HG02970 (cell line): ENCODE measurements around the gene VWA8.
"Not testable (repeated sequence)": the region's sequence is repeated elsewhere in the genome, so short reads cannot be mapped to it uniquely, and the experiment has no call there.

Experiments
- ATAC-seq: cut with Tn5 transposase; IDR thresholded peaks from one replicate; pipeline ENCODE4 v1.9.1; 2021; ENCODE audit warnings: mild to moderate bottlenecking, moderate library complexity, moderate number of reproducible peaks; ENCODE audit not compliant: unreplicated experiment, low FRiP score

The VWA8 gene

DNA sequence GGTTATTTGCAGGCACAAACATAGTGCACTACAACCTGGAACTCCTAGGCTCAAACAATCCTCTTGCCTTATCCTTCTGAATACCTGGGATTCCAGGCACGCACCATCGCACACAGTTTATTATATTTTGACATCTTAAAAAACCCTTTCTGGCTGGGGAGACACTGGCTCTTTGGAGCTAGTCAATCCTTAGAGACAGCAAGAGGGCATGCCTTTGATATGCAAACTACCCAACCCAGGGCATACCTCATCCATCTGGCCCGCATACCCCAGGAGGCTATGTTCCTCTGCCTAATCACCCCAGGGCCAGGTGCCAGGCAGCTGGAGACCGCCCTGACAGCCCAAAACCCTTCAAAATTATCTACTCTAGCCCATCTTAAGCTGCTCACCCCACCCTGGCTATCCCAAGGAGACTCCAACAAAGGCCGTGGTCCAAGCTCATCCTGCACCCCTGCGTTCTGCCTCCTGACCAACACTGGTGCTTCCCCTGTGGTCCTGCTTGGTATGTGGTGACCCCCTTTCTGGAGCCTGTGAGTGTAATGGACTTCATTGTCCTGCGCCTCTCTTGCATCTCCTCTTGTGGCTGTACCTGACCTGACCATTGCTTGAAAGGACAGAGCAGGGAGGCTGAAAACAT lies 417.1 kb downstream of the VWA8 start:
- ATAC-seq: no peak

GRCh38 chr13:41542799-41543198 lies 418.1 kb downstream of the VWA8 start:
- ATAC-seq: not testable (repeated sequence)

- ATAC-seq: no peak
These were observed 418.6 kb downstream of the VWA8 start for GRCh38 chr13:41542281-41542680.

DNA sequence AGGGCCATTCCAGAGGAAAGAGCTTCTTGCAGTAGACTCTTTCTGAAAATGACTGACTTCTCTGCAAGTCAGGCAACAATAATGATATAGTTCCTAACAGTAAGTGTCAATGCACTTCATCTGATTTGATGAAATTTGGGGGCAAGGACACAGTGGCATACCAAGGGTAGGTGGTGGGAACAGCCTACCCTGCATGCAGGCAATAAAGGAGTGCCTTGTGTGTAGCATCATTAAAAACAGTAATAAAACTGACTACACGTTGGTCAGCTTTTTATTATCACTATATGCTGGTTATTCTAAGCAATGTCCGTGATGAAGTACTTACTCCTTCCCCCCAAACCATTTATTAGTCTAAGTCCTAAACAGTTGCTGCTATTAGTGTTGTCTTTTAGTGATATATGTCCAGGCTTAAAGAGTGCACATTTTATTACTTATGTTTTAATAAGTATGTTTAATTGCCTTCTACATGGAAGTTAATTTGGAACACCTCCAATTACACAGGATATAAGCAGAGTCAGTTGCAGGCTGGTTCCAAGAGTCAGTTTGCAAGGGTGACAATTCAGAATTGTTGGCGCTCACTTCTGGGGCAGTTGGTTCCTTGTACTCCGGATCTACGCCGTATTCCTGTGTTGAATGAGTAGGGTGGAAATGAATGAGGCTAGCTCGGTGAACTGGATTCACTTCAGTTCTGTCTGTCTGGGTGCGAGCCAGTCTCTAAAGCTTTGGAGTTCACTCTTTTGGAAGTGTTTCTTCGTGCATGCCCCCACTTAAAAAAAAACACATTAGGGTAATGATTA lies 419.6 kb downstream of the VWA8 start:
- no peak for ATAC-seq

DNA sequence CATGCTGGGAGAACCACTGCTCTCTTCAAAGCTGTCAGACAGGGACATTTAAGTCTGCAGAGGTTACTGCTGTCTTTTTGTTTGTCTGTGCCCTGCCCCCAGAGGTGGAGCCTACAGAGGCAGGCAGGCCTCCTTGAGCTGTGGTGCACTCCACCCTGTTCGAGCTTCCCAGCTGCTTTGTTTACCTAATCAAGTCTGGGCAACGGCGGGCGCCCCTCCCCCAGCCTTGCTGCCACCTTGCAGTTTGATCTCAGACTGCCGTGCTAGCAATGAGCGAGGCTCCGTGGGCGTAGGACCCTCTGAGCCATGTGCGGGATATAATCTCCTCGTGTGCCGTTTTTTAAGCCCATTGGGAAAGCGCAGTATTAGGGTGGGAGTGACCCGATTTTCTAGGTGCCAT lies 420.7 kb downstream of the VWA8 start:
- not testable (repeated sequence) for ATAC-seq

DNA sequence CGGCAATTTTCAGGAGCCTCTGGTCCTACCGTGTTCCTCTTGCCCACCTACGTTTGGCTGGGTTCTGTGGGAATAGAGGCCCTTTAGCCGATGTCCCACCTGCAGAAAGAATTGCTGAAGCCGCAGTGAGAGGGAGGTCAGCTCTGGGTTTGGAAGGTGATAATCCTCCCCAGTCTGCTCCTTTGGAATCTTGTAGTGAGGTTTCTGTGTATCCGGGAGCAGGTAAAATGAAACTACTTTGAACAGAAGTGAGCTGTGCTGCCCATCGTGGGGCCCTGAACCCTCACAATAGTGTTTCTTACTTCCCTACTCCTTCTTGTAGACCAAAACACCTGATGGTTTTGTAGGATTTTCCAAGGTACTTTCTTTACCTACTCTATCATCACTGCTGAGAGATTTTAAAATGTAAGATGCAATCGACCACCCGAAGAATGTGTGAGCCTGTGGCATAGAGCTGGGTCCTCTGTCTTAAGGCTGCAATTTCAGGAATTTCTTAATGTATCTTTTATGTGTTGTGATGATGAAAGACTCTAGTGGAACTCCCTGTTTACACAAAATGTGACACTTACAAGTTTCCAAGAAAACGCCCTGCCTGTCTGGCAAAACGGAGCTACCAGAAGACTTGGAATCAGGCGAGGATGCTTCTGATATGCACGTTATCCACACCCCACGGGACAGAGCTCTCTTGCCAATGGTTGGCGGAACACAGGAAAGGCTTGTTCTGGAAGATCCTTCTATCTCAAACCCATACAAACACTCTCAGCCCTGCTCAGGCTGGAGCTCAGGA lies 427.4 kb downstream of the VWA8 start:
- ATAC-seq: no peak

DNA sequence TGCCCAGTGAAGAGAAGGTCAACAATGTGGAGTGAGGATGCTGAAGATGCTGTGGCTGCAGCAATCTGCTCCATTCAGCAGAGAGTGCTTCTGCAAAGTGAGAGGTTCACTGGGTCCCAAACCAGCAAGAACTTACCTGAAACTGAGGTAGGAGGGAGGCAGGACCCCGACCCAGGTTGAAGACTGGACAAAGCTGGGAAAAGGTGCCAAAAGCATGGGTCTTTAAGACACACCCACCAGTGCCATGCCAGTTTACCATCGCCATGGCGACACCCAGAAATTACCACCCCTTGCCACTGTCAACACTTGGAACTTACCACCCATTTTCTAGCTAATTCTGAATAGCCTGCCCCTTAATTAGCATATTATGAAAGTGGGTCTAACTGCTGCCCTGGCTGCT lies 432.9 kb downstream of the VWA8 start:
- no peak for ATAC-seq

GRCh38 chr13:41520660-41521630 lies 440.0 kb downstream of the VWA8 start:
- no peak for ATAC-seq

DNA sequence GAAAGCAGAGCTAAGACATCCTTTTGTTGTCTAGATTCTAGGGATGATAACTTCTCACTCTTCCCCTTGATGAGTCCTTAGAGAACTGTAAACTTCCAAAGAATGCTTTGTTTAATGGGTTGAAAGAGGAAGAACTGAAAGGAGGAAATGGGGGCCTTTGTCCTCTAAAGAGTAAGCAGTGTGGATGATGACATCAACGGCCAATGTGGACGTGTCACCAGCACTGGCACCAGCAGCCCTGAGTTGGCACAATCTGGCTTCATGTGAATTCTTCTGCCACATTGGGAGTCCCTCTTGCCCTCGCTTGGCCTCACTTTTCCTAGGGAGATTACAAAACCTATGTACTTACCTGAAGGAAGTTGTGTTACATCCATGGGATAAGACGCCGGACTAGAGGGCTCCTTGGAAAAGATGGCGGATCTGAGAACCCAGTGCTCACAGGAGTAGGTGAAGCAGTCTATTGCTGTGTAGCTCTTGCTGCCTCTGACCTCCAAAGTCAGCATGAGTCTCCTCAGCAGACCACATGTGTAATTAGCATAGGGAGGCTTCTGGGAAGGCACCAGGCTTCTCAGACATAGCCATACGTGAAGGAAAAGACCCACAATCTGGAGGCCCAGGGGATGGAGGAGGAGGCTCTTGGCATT lies 440.8 kb downstream of the VWA8 start:
- ATAC-seq: no peak
